HL-60 (cell line): Measurements from ENCODE around the gene SOX14.

Experiments
- REST ChIP-seq: IDR thresholded peaks from 2 replicates; pipeline ENCODE4 v1.6.1; 2012; ENCODE audit warnings: low read depth; ENCODE audit not compliant: insufficient replicate concordance
- TF ChIP-seq, protein P1 (sequence below): IDR thresholded peaks from one replicate; pipeline ENCODE4 v1.5.1; 2011; ENCODE audit warnings: low read length, control low read depth, inconsistent platforms; ENCODE audit not compliant: insufficient read depth

DNA sequence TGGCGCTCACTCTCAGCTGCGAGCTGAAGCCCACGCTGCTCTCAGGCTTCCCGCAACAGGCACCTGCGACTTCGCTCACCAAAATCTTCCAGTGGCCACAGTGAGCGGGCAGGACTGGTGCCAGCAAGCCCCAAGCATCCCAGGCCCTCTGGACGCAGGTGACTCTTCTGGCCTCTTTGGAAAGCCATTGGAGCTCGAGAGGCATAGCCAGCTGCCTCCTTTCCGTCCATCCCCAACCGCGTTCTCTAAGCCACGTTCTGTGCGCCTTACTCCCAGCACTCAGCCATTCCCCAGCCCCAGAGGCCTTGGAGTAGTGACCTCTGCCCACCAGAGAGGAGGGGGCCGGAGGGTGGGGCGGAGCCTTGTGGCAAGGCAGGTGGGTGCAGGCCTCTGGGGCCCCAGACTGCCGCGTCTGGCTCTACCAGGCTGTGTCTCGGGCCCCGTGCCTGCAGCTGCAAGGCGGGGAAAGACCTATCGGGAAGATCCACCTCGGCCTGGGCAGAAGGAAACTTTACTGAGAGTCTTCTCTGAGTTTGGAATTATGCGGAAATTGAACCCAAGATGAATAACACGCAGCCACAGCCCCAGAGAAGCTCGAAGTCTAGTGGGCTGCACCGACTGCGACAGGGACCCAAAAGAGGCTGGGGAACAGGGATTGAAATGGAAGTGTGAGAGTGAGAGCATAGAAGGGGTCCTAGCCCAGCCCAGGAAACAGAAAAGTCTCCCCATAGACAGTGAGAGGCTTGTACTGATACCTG is 3.6 kb upstream of the SOX14 start:
- TF ChIP-seq, protein P1, sequence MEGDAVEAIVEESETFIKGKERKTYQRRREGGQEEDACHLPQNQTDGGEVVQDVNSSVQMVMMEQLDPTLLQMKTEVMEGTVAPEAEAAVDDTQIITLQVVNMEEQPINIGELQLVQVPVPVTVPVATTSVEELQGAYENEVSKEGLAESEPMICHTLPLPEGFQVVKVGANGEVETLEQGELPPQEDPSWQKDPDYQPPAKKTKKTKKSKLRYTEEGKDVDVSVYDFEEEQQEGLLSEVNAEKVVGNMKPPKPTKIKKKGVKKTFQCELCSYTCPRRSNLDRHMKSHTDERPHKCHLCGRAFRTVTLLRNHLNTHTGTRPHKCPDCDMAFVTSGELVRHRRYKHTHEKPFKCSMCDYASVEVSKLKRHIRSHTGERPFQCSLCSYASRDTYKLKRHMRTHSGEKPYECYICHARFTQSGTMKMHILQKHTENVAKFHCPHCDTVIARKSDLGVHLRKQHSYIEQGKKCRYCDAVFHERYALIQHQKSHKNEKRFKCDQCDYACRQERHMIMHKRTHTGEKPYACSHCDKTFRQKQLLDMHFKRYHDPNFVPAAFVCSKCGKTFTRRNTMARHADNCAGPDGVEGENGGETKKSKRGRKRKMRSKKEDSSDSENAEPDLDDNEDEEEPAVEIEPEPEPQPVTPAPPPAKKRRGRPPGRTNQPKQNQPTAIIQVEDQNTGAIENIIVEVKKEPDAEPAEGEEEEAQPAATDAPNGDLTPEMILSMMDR: no peak
- TF ChIP-seq REST: no peak
